ENCODE data around the gene BAIAP2.
A peak's percentile ranks its signal among the peaks of the same experiment; 100 is the strongest.

Gene BAIAP2

GRCh38 chr17:81036197-81036941 lies 1.4 kb downstream of the BAIAP2 start:
- no peak for FAIRE-seq
- no peak for DNase-seq (ENCODE audit: low spot score)

GRCh38 chr17:81037026-81037797 lies 2.3 kb downstream of the BAIAP2 start:
- FAIRE-seq = no peak
- DNase-seq (ENCODE audit: low spot score) = no peak

GRCh38 chr17:81037798-81038733 lies 3.1 kb downstream of the BAIAP2 start:
- DNase-seq (ENCODE audit: low spot score) = peak; percentile 65
- FAIRE-seq = peak; percentile 50

GRCh38 chr17:81039096-81039495 lies 4.1 kb downstream of the BAIAP2 start:
- FAIRE-seq (no peak), DNase-seq (ENCODE audit: low spot score) (no peak)

GRCh38 chr17:81039854-81040758 lies 5.2 kb downstream of the BAIAP2 start:
- peak; percentile 75 for DNase-seq (ENCODE audit: low spot score)
- peak; percentile 54 for FAIRE-seq

GRCh38 chr17:81040791-81041337 lies 5.9 kb downstream of the BAIAP2 start:
- DNase-seq (ENCODE audit: low spot score) = peak; percentile 13
- FAIRE-seq = no peak

- DNase-seq (ENCODE audit: low spot score) = no peak
- FAIRE-seq = no peak
Measured at GRCh38 chr17:81042606-81043005, 7.7 kb downstream of the BAIAP2 start.

GRCh38 chr17:81043319-81043724 lies 8.4 kb downstream of the BAIAP2 start:
- DNase-seq (ENCODE audit: low spot score) = no peak
- no peak for FAIRE-seq

- DNase-seq (ENCODE audit: low spot score) (peak; percentile 99), FAIRE-seq (peak; percentile 97)
Measured at GRCh38 chr17:81043725-81044427, 8.9 kb downstream of the BAIAP2 start.

- DNase-seq (ENCODE audit: low spot score) = no peak
- FAIRE-seq = no peak
Measured at GRCh38 chr17:81044428-81044763, 9.4 kb downstream of the BAIAP2 start.

GRCh38 chr17:81044764-81045589 lies 10.0 kb downstream of the BAIAP2 start:
- DNase-seq (ENCODE audit: low spot score) (peak; percentile 97), FAIRE-seq (peak; percentile 74)

- DNase-seq (ENCODE audit: low spot score) (no peak), FAIRE-seq (no peak)
Measured at GRCh38 chr17:81045590-81046095, 10.7 kb downstream of the BAIAP2 start.

- FAIRE-seq (no peak), DNase-seq (ENCODE audit: low spot score) (no peak)
Measured at GRCh38 chr17:81046132-81046769, 11.3 kb downstream of the BAIAP2 start.

GRCh38 chr17:81046770-81047359 lies 11.9 kb downstream of the BAIAP2 start:
- no peak for DNase-seq (ENCODE audit: low spot score)
- no peak for FAIRE-seq

- no peak for FAIRE-seq
- DNase-seq (ENCODE audit: low spot score) = no peak
Measured at GRCh38 chr17:81048827-81049371, 13.9 kb downstream of the BAIAP2 start.

- FAIRE-seq (no peak), DNase-seq (ENCODE audit: low spot score) (peak; percentile 38)
Measured at GRCh38 chr17:81049372-81049911, 14.5 kb downstream of the BAIAP2 start.

- DNase-seq (ENCODE audit: low spot score) = peak; percentile 91
- peak; percentile 64 for FAIRE-seq
Measured at GRCh38 chr17:81049973-81050551, 15.1 kb downstream of the BAIAP2 start.

Data from RCC 7860 (cell line).